Hematopoietic multipotent progenitor cell (in vitro differentiated cells): ENCODE measurements around the gene PCDH7. TPM values are rescaled to one million over a fixed set of nuclear protein-coding genes. Genes with fewer than 3 reads are reported as not detected.

Source experiments
- DNase-seq, 3 donors: peaks; one replicate each; pipeline ENCODE4 v3.0.0-alpha.2; 2011 to 2015; ENCODE audit warnings: low read depth in 2 of 3, low spot score in 2 of 3
- total RNA-seq: library from RNA; depleted of rRNA; stranded (reverse); fragments of >200 nt; gene quantifications from one replicate; pipeline ENCODE4 v1.2.3, GENCODE V29; 2012

The PCDH7 gene
- total RNA-seq, 1 donor: under 0.01 TPM

DNA sequence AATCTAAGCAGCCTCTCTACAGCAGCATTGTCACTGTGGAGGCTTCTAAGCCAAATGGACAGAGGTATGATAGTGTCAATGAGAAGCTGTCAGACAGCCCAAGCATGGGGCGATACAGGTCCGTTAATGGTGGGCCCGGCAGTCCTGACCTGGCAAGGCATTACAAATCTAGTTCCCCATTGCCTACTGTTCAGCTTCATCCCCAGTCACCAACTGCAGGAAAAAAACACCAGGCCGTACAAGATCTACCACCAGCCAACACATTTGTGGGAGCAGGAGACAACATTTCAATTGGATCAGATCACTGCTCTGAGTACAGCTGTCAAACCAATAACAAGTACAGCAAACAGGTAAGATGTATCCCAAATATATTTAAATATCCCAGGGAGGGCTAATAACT, 4.1 kb downstream of the PCDH7 start:
- DNase-seq: no peak

DNA sequence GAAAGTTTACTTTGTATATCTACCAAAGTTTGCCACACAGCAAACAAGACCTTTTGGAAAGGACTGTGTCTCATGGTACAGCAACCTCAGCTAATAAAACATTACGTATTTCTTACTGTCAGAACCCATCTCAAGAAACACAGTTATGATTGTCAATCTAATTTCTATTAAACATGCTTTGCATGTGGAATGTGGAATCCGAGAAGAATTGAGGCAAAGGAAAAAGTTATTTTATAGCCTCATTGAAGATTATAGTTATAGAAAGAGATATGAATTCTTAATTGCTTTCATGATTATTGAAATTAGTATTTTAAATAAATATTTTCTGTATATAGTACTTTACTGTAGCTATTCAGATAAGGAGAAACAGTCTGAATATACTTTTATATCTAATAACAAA, 5.4 kb downstream of the PCDH7 start:
- DNase-seq: no peak

DNA sequence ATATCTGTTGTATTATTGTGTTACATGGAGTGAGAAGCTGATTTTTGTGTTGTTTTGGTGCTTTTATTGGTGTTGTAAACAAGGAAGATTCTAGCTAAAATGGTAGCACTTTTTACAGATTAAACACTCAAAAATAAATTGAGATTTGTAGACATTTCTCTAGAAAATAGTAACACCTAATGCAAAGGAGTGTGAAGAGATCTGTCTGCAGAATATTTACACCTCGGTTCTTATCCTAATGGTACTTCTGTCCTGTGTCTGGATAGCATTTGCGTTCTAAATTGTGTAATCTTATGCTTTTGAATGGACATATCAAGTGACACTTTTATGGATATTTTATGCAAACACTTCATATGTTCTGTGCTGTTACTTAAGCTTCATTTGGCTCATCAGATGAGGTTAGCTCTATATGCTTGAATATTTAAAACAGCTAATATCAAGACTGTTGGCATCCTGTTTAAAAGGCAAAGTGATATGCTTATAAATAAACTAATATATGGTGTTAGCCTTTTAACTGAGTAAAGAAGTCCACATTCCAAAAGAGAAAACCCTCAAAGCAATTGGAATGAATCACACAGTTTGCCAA, 6.0 kb downstream of the PCDH7 start:
- DNase-seq: no peak

DNA sequence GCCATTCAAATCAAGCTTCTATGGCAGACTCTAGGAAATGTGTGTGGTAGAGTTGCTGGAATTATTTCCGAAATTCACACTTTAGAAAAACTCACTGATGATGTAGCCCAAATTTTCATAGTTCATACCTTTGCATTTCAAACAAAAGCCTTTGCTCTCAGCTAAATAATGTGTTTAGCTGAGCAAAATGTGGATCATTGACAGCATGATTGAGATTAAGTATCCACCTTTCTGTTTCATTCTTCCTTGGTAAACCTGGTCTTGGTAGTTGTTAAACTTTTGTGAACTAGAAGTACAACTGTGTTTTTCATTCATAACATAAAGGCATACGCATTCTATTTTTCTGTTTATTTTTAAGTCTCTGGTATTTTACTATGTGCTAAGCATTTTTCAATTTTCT, 7.2 kb downstream of the PCDH7 start:
- no peak for DNase-seq

DNA sequence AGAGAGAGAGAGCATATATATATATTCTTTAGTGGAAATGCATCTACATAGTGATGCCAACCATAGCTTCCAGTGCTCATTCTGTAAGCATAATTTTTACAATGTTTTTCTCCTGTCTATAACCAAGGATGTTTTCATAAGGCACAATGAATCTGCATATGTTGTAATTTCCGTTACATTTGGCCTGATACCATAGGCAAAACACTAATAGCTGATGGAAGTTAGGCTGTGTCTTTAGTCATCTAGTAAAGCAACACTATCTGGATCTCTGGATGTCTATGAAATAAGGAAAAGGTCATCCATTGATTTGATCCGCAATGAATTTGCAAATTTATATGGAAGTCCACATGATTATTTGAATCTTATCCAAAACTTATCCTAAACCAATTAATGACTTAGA, 8.1 kb downstream of the PCDH7 start:
- no peak for DNase-seq

DNA sequence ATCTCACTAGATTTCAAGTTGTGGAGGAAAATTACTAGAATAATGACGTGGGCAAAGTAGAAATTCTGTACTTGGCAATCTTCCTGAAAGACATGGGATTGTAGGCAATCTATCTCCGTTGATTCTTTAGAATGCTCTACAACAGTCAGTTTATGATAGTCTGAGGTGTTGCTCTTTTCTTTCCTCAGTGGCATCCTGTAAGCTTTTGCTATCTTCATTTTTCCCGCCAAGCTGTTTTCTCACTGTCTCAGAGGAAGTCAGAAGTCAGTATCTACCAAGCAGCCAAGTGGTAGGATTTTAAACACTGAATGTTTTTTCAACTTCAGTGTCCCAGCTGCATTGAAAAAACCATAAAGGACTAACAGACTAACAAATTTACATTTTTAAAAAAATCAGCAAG, 23.7 kb downstream of the PCDH7 start:
- DNase-seq: no peak

DNA sequence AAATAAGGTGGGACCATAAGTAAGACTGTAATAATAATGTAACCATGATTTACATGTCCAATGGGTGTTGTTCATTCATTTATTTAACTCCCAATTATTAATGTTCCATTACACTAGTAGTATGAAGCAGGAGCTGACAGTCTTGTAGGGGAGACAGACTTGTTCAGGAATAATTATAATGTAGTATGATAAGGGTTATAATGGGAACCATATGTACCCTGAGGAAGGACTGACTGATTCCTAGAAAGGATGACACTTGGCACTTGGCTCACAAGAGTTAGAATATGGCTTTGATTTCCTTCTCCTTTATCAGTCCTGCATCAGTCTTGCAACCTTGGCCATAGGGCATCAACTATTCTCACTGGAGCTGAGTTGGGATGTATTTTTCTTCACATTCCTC, 24.2 kb downstream of the PCDH7 start:
- DNase-seq: no peak

DNA sequence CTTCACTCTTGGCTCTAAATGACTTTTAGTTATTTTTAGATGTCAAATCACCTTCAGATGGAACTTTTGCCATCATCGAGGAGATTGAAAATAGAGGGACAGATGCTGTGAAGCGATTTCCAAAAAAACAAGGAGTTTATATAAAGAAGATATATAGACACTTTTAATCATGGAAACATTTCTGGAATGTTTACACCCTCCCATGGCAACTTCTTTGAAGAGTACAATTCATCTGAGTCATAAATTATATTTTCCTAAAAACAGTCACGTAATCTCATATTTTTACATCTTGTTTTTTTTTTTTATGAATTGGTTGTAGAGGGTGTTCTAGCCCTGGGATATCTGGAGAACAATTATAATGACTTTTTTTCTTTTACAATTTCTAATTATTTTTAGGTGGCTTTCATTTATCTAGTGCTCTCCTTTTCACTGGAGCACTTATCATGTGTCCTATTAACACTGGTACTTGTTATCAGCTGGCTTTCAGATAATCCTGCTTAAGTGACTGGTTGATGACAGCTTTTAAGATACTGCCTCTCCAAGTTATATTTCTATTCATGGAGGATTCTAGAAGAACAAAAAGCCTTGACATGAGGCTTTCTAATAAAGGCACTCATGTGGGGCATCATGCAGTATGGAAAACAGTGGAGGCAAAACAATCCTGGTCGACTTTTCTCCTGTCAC, 24.9 kb downstream of the PCDH7 start:
- no peak for DNase-seq

DNA sequence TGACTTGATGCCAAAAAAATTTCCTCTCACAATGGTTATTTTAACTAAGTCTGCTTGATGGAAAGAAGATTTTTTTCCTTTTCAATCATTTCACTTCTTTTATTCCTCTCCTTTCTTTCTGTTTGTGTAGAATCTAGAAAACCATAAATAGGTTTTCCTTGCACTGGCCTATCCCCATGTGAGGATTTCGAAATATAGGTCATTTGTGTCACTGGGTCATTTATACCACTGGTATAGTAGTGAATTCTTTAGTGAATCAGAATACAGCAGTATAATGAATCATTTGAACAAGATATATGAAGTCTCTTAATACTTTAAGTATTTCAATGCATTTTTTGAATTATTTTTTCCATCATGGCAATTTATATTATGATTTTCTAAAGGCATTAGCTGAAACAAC, 26.6 kb downstream of the PCDH7 start:
- no peak for DNase-seq

DNA sequence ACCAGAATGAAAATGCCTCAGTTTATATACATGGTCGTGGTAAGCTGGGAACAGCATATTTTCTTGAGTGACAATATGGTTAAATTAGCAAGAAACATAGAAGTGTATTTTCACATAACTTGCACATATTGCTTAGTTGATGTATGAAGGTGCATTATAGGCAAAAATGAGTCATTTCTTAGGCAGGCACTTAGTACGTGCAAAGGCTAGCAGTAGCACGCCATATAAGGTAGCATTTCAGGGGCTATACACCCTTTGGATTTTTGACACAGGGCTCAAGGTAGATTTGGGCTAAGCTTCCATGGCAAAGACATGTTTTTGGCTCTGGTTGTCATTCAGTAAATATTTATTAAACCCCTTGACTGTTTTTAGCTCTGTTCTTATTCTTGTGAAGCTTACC, 33.1 kb downstream of the PCDH7 start:
- no peak for DNase-seq

DNA sequence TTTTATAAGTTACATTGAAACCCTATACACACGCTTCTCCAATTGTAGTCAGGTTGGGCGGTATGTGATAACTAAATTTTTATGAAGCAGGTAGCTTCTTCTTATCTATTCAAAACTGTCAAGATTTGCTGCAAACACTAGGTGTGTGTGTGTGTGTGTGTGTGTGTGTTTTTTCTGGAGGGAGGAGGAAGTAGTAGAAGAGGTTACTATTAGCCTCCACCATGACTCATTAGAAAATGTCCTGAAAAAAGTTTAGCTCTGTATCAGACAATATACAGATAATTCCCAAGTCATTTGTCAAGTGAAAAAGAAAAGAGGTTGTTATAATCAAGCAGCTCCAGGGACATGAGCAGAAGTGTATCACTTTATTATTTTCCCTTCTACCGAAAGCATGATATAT, 33.9 kb downstream of the PCDH7 start:
- DNase-seq: peak in 1 of 3 donors; percentile 36

DNA sequence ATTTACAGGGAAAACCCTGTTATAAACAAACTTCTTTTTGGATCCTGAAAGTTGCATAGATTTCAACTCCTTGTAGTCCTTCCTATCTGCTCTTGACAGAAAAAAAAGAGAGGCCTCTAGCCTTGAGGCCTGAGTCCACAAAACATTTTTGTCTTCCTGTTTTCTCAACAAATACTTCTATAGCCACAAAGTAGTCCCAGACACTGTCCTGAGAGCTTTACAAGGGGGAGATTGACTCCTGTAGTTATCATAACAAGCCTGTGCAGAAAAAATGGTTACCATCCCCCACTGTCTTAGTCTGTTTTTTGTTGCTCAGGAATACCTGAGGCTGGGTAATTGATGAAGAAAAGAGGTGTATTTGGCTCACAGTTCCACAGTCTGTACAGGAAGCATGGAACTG, 35.2 kb downstream of the PCDH7 start:
- DNase-seq: no peak

DNA sequence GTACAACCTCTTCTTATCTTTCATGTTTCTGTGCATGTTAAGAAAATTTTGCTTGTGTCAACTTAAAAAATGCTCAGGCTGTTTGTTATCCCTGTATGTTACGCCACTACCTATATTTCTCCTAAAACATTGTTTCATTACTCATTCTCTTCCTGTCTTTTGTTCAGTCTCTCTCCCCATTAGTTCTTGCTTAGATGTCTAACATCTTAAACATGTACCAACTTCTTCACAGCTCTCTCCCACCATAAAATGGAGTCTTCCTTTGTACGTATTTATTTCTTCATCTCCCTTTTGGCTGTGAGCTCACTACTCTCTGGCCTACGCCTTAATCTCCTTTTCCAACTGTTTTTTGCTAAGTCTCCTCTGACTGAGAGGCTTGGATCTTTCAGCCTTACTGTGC, 36.4 kb downstream of the PCDH7 start:
- no peak for DNase-seq

DNA sequence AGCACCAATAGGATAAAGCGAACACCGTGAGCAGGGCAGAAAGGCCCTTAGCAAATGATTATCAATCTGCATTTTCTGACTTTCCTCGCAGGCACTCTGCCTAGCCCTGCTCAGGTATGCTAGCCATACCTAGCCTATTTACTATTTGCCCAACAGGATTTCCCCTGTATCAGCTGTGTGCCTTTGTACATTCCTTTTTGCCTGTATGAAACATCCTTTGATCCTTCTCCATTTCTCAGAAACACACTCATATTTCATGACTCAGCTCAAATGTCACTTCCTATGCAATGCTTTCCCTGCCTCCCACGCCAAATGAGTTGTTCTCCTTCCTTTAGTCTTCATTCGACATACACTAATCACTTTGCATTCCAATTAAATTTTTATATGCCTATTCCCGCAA, 37.2 kb downstream of the PCDH7 start:
- DNase-seq: peak in 2 of 3 donors; percentile 35 to 37

DNA sequence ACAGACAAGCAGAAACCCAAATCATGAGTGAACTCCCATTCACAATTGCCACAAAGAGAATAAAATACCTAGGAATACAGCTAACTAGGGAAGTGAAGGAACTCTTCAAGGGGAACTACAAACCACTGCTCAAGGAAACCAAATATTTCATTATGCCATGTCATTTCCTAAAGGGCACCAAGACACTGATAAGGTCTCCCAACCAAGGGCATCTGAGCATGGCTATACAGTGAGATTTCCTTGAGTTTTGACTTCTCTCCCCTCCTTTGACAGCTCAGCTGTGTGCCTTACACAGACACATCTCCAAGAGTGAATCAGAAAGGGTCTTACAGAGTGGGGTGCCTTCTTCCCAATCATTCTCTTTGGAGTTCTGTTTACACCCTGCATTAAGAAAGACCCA, 40.4 kb downstream of the PCDH7 start:
- DNase-seq: peak in 1 of 3 donors; percentile 25

DNA sequence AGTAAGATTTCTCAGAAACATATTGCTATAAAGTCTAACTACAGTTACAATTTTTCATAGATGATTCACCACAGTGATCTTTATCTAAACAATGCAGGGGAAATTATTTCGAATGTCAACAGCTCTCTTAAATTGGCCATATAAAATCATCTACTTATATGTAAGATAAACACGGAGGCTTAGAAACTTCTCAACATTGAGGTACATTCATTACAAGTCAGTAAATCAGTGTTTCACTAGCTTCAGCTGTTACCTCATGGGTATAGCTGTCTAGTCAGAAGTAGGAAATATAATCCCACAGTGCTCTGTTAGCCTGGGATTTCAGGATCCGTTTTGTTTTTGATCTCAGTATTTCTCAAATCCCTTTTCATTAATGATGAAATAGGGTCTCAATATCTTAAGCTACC, 43.2 kb downstream of the PCDH7 start:
- DNase-seq: no peak

DNA sequence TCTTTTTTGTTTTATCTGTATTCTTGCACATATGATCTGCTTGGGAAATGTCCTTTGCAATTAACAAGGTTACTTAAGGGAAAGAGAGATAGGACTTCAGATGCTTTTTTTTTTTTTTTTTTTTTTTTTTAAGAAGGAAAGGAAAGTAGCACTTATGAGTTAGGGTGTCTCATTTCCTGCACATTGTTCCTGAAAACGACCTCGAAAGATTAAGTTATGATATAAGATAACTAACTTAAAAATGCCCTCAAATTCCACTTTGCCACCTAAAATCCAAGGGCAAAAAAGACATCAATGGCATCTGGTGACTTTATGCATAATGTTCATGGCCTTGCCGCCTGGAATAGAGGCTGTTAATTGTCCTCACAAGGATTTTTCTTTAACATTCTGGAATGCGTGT, 44.9 kb downstream of the PCDH7 start:
- DNase-seq: peak in 1 of 3 donors; percentile 9

DNA sequence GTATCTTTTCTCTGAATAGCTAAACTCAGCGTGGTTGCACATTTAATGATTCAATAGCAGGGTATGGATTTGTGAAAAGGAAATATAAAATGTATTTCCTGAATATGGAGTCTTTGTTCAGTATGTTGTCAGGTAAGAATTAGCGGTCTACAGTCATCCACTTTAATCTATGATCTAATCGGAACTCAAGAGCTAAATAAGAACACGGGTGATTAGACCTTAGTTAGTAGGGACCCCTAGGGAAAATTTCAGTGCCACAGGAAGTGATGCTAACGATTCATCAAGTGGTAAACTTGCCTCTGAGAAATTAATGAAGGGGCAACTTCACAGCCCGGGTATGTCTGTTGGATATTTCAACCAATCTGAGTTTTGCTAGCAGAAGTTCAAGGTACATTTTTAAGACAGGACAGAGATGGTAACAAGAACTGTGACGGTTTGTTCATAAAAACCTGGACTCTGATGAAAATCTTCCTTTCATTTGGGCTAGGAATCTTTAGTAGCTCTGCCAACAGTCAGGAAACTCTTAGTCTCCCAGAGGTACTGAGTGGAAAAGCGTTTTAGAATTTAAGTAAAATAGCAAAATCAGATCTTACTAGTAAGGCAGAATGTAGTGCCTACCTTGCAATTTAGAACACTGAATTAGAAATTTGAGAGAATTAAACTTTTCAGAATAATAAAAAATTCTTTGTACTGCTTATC, 47.1 kb downstream of the PCDH7 start:
- DNase-seq: no peak

DNA sequence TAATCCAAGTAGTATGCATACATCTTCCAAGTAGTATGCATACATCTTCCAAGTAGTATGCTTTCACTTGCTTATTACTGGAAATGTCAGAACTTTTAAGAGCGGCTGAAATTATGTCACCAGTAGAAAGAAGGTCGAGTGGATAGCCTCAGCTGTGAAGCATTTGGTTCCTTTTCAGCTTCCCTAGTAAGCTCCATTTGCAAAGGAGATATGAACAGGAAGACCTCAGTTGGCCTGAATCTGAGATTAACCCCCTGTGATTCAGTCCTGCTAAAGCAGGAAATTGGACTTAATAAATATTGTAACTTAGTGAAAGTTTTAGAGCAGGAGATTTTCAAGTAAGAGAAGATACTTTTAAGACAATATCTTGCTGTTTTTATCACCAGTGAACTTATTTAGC, 48.1 kb downstream of the PCDH7 start:
- DNase-seq: no peak

DNA sequence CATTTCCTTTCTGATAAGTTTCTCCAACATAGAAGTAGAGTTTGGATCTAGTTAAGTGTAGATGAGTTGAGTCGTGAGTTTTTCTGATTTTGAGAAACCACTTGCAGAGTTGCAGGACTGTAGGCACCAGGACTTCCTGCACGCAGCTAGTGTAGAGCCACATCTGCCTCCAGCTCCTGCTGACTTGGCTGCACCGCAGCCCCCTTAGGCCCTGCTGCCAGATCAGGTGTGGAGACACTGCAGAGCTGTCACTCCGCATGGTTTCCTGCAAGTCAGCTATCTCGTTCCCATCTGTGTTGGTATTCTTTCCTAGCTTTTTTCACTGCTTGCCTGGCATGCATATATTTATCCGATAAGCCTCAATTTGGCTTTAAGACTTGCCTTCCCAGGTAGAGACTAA, 48.9 kb downstream of the PCDH7 start:
- no peak for DNase-seq

DNA sequence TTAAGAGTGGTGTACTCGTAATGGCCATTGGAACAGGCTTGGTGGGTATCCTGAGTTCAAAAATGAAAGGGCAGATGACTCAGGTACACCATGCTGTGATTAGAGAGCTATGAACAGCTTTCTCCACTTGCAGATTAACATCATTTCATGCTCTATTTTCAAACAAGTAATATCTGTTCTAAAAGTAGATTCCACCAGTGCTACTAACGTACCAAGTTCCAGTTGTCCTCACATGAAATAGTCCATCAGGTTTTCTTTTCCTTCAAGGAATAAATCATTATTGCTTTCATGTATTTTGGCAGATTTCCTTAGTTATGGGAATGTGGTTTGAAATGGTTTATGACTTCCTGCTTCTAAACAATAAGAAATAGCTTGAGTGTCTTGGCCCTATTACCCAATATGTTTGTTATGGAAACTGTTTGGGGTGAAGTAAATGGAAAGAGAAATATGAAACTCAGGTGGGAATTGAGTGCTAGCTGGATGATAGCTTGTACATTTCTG, 49.9 kb downstream of the PCDH7 start:
- DNase-seq: no peak

DNA sequence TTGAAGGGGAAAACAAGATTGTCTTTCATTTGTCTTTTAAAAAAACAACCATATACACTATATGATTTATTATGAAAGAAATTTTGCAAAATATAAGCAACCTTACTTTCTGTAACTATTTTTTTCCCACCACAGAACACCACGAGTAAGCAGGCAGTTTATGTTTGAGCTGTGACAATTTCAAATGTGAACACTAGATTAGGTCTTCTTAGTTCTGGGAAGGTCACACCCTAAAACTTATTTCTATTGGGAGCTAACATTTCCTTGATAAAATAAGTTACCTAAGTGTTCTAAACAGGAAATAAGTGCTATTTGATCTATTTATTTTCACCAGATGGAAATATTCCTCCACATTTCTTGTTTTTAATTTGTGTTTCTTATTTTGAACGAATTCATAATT, 50.6 kb downstream of the PCDH7 start:
- no peak for DNase-seq
